ENCODE measurements around the gene CLECL1.

The CLECL1 gene

DNA sequence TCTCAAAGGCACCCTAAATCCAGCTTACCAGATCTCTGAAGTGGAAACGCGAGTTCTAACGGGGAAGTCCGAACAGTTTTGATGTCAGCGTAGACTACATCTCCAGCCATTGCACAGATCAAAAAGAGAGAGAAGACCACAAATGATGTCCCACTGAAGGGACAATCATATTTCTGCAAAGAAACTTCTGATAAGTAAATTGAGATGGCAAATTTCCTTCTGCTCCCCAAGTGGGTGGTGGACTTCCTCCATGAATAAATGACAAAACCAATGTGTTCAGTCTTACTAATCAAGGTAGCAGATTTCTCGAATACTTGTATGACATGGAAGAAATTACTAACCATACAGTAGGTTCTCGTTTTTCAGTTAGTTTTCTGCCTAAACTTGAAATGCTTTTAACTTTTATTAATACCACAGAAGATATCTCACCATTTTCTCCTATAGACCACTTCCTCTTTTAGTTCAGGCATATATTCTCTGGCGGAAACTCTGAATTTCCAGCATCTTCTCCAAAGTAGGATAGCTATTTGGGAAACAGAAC lies at the start of gene CLECL1:
Gene CLECL1, minus strand, starts transcription at position 177 of the 541 bp plus-strand sequence.
- DNase-seq = no peak

GRCh38 chr12:9781360-9781759 lies 48.5 kb upstream of the CLECL1 start:
- DNase-seq = no peak

- no peak for DNase-seq
Measured at GRCh38 chr12:9779209-9779608, 46.3 kb upstream of the CLECL1 start.

DNA sequence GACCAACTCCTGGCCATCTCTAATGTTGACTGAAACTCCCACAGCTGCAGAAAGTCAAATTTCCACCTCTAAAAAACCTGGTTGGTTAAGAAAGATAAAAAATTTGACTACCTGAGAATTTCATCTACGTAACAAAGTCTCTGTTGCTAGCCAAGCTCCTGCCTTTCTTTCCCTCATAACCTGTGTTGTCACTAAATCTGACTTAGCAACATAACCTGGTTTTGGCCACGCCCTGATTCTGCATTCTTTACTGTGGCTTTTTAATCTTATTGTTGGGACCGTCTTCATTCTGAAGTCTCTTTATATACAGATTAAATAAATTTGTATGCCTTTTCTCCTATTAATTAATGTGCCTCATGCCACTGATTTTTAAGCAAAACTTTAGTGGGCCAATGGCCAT lies 43.9 kb upstream of the CLECL1 start:
- peak; percentile 47 for DNase-seq

- peak; percentile 57 for DNase-seq
Measured at GRCh38 chr12:9773216-9773877, 40.5 kb upstream of the CLECL1 start.

DNA sequence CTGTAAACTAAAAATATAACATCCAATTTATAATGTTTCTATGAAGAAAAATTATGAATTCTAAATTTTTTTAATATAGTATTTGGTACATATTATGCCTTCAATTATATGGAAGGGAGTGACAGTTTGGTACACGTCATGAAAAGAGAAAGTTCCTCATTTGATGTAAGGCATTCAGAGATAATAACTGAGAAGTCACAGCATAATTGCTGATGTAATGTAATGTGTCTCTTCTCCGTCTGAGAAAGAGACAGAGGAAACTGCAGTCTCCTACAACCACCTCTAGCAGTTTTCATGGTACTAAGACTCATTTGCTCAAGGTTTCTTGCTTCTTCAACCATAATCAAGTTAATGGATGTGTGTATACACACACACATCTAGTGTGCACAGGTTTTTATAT lies 30.1 kb upstream of the CLECL1 start:
- peak; percentile 66 for DNase-seq

GRCh38 chr12:9762369-9762768 lies 29.5 kb upstream of the CLECL1 start:
- no peak for DNase-seq

GRCh38 chr12:9761419-9761781 lies 28.5 kb upstream of the CLECL1 start:
- peak; percentile 85 for DNase-seq

- peak; percentile 96 for DNase-seq
Measured at GRCh38 chr12:9760699-9761418, 28.0 kb upstream of the CLECL1 start, which contains the start of gene CD69. TSS of gene CD69 (minus strand) at chr12:9760901. CDS start at chr12:9760820, 81 bp downstream.

- peak; percentile 65 for DNase-seq
Measured at GRCh38 chr12:9760120-9760519, 27.2 kb upstream of the CLECL1 start.

GRCh38 chr12:9759694-9760093 lies 26.8 kb upstream of the CLECL1 start:
- no peak for DNase-seq

- peak; percentile 61 for DNase-seq
Measured at GRCh38 chr12:9758119-9758518, 25.2 kb upstream of the CLECL1 start.

- peak; percentile 70 for DNase-seq
Measured at GRCh38 chr12:9757433-9758025, 24.6 kb upstream of the CLECL1 start.

DNA sequence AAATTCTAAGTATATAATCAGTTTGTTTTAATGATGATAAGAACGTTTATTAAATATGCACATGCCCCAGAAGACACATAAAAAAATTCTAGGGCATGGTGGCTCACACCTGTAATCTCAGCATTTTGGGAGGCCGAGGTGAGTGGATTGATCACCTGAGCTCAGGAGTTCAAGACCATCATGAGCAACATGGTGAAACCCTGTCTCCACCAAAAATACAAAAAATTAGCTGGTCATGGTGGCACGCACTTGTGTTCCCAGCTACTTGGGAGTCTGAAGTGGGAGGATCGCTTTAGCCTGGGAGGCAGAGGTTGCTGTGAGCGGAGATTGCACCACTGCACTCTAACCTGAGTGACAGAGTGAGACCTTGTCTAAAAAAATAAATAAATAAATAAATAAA lies 23.8 kb upstream of the CLECL1 start:
- DNase-seq = peak; percentile 55

- peak; percentile 56 for DNase-seq
Measured at GRCh38 chr12:9756170-9756569, 23.3 kb upstream of the CLECL1 start.

DNA sequence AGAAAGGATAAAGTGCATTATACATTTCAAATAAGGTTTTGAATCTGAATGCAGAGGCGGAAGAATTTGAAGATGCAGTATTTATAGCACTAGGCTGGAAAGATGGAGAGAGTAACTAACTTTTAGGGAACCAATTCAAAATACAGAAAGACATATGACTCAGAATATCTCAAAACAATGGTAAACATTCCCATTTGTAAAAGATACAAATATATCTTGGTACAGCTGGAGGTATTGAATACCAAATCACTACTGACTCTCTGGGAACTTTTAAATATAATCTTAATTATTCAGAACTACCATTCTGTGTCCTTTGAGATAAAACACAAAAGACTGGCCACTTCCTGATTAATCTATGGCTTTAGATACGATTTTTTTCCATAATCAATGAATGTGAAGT lies 22.7 kb upstream of the CLECL1 start:
- DNase-seq = no peak

DNA sequence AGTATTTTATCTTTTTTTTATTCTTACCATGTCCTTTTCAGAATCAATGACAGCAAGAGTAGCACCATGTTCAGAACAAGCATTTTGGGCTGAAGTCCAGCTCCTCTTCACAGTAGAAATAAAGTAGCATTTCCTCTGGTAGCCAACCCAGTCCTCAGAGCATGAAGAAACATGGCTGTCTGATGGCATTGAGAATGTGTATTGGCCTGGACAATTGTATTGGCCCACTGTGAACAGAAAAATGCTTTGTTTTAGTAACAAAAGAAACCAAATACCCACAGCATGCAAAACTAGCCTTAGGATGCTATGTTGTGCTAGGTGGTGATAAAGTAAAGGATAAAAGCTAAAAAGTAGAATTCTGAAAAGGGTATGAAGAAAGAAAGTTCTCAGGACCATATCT lies 22.1 kb upstream of the CLECL1 start:
- peak; percentile 53 for DNase-seq

GRCh38 chr12:9754099-9754927 lies 21.4 kb upstream of the CLECL1 start:
- peak; percentile 50 for DNase-seq

DNA sequence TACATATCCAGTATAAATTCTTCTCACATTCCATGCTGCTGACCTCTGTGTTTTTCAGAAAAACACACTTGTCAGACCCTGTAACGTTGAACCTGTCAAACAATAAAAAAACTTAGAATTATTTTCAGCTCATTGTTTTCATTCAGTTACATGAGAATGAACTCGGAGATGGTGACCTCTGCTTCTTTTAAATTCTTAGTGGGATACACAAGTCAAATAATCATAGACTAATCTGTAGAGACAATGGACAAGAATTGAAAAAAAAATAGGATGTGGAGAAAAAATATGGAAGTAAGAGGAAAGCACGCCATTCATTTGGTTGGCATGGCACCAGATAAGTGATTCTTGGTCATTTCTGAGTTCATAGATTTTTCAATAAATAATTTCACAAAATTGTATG lies 20.6 kb upstream of the CLECL1 start:
- peak; percentile 52 for DNase-seq

DNA sequence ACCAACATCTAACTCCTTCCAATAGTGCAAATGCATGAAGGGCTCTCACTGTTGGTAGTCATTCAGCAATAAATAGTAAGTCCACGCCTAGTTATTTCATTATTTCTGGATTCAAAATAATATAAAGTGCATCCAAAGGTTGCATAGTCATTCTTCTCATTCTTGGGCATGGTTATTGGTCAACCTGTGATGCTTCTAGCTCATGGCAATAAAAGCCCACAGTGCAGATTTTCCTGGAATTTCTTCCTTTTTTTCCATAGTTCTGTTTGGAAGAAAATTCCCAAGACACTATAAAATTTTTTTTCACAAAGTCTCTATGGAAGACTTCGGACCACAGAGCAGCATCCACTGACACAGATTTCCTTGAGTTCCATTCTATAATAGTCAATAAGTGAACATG lies 20.2 kb upstream of the CLECL1 start:
- peak; percentile 54 for DNase-seq

GRCh38 chr12:9752145-9752933 lies 19.4 kb upstream of the CLECL1 start:
- no peak for DNase-seq

Data from CD4-positive, alpha-beta T cell treated with Interleukin-10 for 1 hour (primary cell).